HEK293T (cell line): ENCODE data around the gene ZER1.

Experiments
- CTCF ChIA-PET: fragments of 350-600 bp; formaldehyde crosslinking; extraction: SDS; loops from one replicate; lab custom pipeline; 2021; ENCODE audit warnings: antibody characterized with exemption, inconsistent platforms; lab: Yijun Ruan, JAX
- POLR2A ChIA-PET: fragments of 350-600 bp; formaldehyde crosslinking; extraction: SDS; loops from one replicate; lab custom pipeline; 2020; ENCODE audit warnings: antibody characterized with exemption, inconsistent platforms; lab: Yijun Ruan, JAX
- DNase-seq: peaks from one replicate; pipeline ENCODE4 v3.0.0; 2012; ENCODE audit warnings: mixed read lengths; ENCODE audit errors: extremely low spot score
- ARNT ChIP-seq: fragments of 450-650 bp; IDR thresholded peaks from 2 replicates; pipeline ENCODE4 v1.6.1; 2017; ENCODE audit warnings: mild to moderate bottlenecking
- BHLHE40 ChIP-seq: fragments of 450-650 bp; IDR thresholded peaks from 2 replicates; pipeline ENCODE4 v1.6.1; 2016; ENCODE audit warnings: mild to moderate bottlenecking, moderate library complexity, borderline replicate concordance
- CTBP1 ChIP-seq: fragments of 450-650 bp; IDR thresholded peaks from 2 replicates; pipeline ENCODE4 v1.6.1; 2016; ENCODE audit warnings: borderline replicate concordance
- ELF4 ChIP-seq: fragments of 450-650 bp; IDR thresholded peaks from 2 replicates; pipeline ENCODE4 v1.6.1; 2017; ENCODE audit warnings: antibody characterized with exemption
- FOXA1 ChIP-seq: fragments of 450-650 bp; IDR thresholded peaks from 2 replicates; pipeline ENCODE4 v1.6.1; 2016; ENCODE audit warnings: mild to moderate bottlenecking
- FOXK2 ChIP-seq: fragments of 450-650 bp; IDR thresholded peaks from 2 replicates; pipeline ENCODE4 v1.6.1; 2016; ENCODE audit warnings: mild to moderate bottlenecking
- FOXM1 ChIP-seq: fragments of 450-650 bp; IDR thresholded peaks from 2 replicates; pipeline ENCODE4 v1.6.1; 2017; ENCODE audit warnings: mild to moderate bottlenecking, borderline replicate concordance
- HDGF ChIP-seq: fragments of 450-650 bp; IDR thresholded peaks from 2 replicates; pipeline ENCODE4 v1.6.1; 2017; ENCODE audit warnings: antibody characterized with exemption, borderline replicate concordance
- L3MBTL2 ChIP-seq: fragments of 450-650 bp; conservative IDR thresholded peaks from 2 replicates; pipeline ENCODE4 v1.6.1; 2016; ENCODE audit warnings: mild to moderate bottlenecking
- LEF1 ChIP-seq: fragments of 450-650 bp; IDR thresholded peaks from 2 replicates; pipeline ENCODE4 v1.6.1; 2017; ENCODE audit warnings: mild to moderate bottlenecking, borderline replicate concordance
- NFRKB ChIP-seq: fragments of 450-650 bp; IDR thresholded peaks from 2 replicates; pipeline ENCODE4 v1.6.1; 2016; ENCODE audit warnings: mild to moderate bottlenecking, moderate library complexity
- PKNOX1 ChIP-seq: fragments of 450-650 bp; IDR thresholded peaks from 2 replicates; pipeline ENCODE4 v1.6.1; 2016
- SP1 ChIP-seq: fragments of 450-650 bp; IDR thresholded peaks from 2 replicates; pipeline ENCODE4 v1.6.1; 2017
- SUZ12 ChIP-seq: fragments of 450-650 bp; IDR thresholded peaks from 2 replicates; pipeline ENCODE4 v1.6.1; 2016; ENCODE audit warnings: mild to moderate bottlenecking
- TARDBP ChIP-seq: fragments of 450-650 bp; IDR thresholded peaks from 2 replicates; pipeline ENCODE4 v1.6.1; 2016
- ZNF384 ChIP-seq: fragments of 450-650 bp; IDR thresholded peaks from 2 replicates; pipeline ENCODE4 v1.6.1; 2016

The ZER1 gene

GRCh38 chr9:128771745-128772519, at the start of gene ZER1:
Gene ZER1, minus strand, starts transcription at chr9:128771927. Its CDS starts 16,362 bp downstream, at chr9:128755565.
- peak; percentile 95 for DNase-seq
- TF ChIP-seq L3MBTL2 (peak; percentile 58), ELF4 (no peak), ARNT (0 out of 2 replicates have a peak, but pooled peaks have one; percentile 70), CTBP1 (peak; percentile 59; the same call in 1 of the 2 replicates)
- POLR2A ChIA-PET, result interaction anchor here (0.7 to 3.0 kb wide), 6 partner anchors 10 to 221 kb away, joined by 3 to 14 read pairs (median 6); partner anchors contain the start of gene ENDOG
- CTCF ChIA-PET, result interaction anchor here (1.1 kb wide), 2 partner anchors 47 to 73 kb away, joined by 3 to 4 read pairs; partner anchors contain the start of gene ENDOG

- ChIA-PET CTCF (interaction anchor here (1.7 kb wide), 1 partner anchor 88 kb away, joined by 5 read pairs; no protein-coding TSS in a partner anchor), POLR2A (interaction anchor here (3.2 kb wide), 1 partner anchor 8 kb away, joined by 57 read pairs; the partner anchor contains the start of gene SPOUT1)
- DNase-seq, result no peak
- TF ChIP-seq TARDBP (no peak), LEF1 (no peak), FOXM1 (no peak), FOXK2 (no peak), NFRKB (no peak), ZNF384 (no peak), CTBP1 (no peak), ELF4 (no peak), L3MBTL2 (no peak), HDGF (no peak), PKNOX1 (no peak), SUZ12 (no peak), SP1 (no peak), BHLHE40 (no peak), FOXA1 (no peak), ARNT (no peak)
Measured at GRCh38 chr9:128820665-128821583, 49.2 kb upstream of the ZER1 start.

DNA sequence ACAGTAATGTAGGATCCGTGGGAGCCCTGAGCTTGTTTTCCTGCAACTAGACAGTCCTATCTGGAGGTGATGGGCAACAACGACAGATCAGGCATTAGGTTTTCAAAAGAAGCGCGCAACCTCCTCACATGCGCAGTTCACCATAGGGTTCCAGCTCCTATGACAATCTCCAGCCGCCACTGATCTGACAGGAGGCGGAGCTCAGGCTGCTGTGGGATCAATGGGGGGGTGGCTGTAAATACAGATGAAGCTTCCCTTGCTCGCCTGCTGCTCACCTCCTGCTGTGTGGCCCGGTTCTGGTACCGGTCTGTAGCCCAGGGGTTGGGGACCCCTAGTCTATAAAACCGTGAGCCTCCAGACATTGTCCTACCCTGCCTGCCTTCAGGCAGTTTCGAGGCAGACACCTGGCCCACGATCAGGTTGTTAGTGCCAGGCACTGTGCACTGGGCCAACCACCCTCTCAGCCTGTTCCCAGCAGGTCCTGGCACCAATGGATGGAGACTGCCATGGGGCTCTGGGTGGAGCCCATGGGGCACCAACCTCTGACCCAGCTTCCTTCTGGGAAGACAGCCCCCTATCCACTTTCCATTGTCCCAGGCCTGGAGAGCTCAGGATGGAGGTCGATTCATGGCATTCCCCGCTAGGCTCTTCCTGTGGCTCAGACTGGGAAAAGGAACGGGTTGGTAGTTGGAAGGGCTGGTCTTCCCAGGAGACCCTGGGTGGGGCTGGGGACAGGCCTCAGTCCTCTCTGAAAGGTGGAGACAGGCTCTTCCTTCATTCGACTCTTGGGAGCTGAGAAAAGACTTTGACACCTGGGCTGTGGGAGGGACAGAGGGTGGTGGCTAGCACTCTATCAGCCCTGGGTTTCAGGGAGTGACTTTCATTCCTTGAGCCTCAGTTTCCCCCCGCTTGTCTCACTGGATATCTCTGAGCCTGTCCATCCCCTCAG, 48.3 kb upstream of the ZER1 start:
- POLR2A ChIA-PET, result interaction anchor here (2.5 to 3.2 kb wide), 2 partner anchors 9 to 11 kb away, joined by 16 to 57 read pairs; partner anchors contain the start of gene SPOUT1
- TF ChIP-seq LEF1, result no peak
- peak; percentile 71 for TF ChIP-seq PKNOX1
- no peak for TF ChIP-seq FOXM1
- TF ChIP-seq ARNT, result no peak
- no peak for TF ChIP-seq SUZ12
- no peak for TF ChIP-seq ELF4
- CTCF ChIA-PET, result interaction anchor here (0.8 to 2.8 kb wide), 3 partner anchors 10 to 87 kb away, joined by 3 to 20 read pairs (median 5); partner anchors contain the start of gene SPOUT1
- no peak for DNase-seq

GRCh38 chr9:128818839-128819715, 47.4 kb upstream of the ZER1 start:
- POLR2A ChIA-PET, result interaction anchor here (0.7 to 3.2 kb wide), 9 partner anchors 10 to 217 kb away, joined by 3 to 57 read pairs (median 5); partner anchors contain the start of genes MIGA2, PHYHD1, SPOUT1 and ZER1
- no peak for DNase-seq
- CTCF ChIA-PET, result interaction anchor here (0.7 to 2.8 kb wide), 10 partner anchors 9 to 170 kb away, joined by 3 to 20 read pairs (median 3); partner anchors contain the start of genes DOLK, NUP188 and SPOUT1
- TF ChIP-seq TARDBP, result no peak
- no peak for TF ChIP-seq SP1
